ENCODE measurements around the gene FANCI. TPM values are rescaled to one million over a fixed set of nuclear protein-coding genes. Genes with fewer than 3 reads are reported as not detected.

Gene FANCI
- total RNA-seq, 3 donors from 2014 or later: 50.3 to 65.1 (median 52.6) TPM

DNA sequence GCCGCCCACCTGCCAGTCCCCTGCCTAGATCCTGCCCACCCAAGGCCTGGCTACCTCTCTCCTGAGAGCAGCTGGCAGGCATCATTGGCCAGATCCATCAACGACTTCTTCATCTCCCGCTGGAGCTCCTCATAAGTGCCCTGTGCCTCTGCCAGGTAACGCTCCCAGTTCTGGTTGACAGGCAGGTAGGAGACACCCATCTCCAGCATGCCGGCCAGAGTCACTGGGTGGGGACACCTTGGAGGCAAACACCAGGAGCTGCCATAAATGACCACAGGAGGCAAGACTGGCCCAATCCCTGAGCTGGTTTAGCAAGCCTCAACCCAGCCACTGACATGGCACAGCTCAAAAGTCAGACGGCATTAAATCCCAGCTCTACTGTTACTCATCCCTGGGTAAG is 83.3 kb downstream of the FANCI start:
- DNase-seq (no peak), ATAC-seq (no peak)
- Mint-ChIP-seq H3K4me3 (no peak overlapping the region), H3K36me3 (ENCODE audit: insufficient read depth) (peaks cover 59% of the 10 kb centered on the region), H3K4me1 (ENCODE audit: low read depth) (peaks cover 37% of the 10 kb centered on the region), H3K9me3 (no peaks in the 10 kb centered on the region), H3K27me3 (ENCODE audit: low read depth) (no peaks in the 10 kb centered on the region)

GRCh38 chr15:89328398-89329254 is 84.8 kb downstream of the FANCI start:
- Mint-ChIP-seq H3K4me3 (no peak overlapping the region), H3K4me1 (ENCODE audit: low read depth) (peaks cover 45% of the 10 kb centered on the region)

DNA sequence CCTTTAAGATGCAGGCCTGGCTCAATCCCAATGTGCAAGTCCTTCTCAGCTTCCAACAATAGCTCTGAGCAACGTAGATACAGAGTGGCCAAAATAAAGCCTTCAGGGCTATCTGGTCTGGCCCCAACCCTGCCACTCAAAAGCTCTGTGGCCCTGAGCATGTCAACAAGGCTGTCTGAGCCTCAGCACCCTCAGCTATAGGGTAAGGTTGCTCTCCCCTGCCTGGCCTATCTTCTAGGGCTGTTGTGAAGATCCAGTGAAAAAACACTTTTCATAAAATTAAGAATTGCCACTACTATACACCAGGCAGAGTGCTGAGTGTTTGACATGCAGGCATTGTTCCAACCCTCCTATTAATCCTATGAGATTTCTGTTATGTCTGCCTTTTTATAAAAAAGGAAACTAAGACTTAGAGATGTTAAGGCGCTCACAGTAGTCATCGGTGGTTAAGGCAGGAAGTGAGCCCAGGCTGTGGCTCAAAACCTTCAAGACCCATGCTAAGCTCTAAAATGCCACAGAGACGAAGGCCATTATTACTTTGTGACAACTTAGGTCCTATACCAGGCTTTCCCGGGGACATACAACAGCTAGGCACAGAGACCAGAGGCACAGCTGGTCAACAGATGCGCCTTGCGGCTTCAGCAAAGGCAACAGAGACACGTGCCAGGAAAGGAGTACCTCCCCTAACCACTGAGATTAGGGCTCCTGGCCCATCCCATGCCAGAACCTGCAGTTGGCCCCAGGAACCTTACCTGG is 85.7 kb downstream of the FANCI start:
- Mint-ChIP-seq H3K27me3 (ENCODE audit: low read depth) (no peaks in the 10 kb centered on the region), H3K4me3 (peak overlapping the region; percentile 79), H3K4me1 (ENCODE audit: low read depth) (peaks cover 46% of the 10 kb centered on the region), H3K36me3 (ENCODE audit: insufficient read depth) (peaks cover 51% of the 10 kb centered on the region), H3K9me3 (no peaks in the 10 kb centered on the region)
- peak; percentile 25 to 34 for ATAC-seq
- DNase-seq: no peak

More at GRCh38 chr15:89328398-89329254, 84.8 kb downstream of the FANCI start:
- Mint-ChIP-seq H3K36me3 (ENCODE audit: insufficient read depth) (peaks cover 55% of the 10 kb centered on the region), H3K27me3 (ENCODE audit: low read depth) (no peaks in the 10 kb centered on the region), H3K9me3 (no peaks in the 10 kb centered on the region)
- no peak for ATAC-seq
- no peak for DNase-seq

DNA sequence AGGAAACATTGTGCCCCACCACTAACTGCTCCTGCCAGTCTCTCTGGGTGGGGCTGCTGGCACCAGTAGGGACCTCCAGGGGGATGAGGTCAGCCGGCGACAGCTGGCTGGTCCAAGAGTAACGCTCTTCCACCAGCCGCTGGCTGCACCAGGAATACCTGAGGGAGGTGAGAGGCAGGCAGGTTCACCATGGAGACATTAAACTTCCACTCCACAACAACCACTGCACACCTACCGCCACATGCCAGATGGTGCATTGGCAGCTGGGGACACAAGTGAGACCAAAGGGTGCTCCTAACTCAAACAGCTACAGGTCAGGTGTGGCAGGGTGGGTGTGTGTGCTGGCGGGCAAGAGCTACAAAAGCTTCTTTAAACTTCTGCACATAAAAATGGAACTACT is 86.3 kb downstream of the FANCI start:
- ATAC-seq: no peak
- H3K4me3 Mint-ChIP-seq: peak overlapping the region; percentile 79
- peaks cover 50% of the 10 kb centered on the region for H3K4me1 Mint-ChIP-seq (ENCODE audit: low read depth)
- H3K36me3 Mint-ChIP-seq (ENCODE audit: insufficient read depth): peaks cover 47% of the 10 kb centered on the region
- DNase-seq: no peak
- peaks cover 4% of the 10 kb centered on the region for H3K27me3 Mint-ChIP-seq (ENCODE audit: low read depth)
- H3K9me3 Mint-ChIP-seq: no peaks in the 10 kb centered on the region

DNA sequence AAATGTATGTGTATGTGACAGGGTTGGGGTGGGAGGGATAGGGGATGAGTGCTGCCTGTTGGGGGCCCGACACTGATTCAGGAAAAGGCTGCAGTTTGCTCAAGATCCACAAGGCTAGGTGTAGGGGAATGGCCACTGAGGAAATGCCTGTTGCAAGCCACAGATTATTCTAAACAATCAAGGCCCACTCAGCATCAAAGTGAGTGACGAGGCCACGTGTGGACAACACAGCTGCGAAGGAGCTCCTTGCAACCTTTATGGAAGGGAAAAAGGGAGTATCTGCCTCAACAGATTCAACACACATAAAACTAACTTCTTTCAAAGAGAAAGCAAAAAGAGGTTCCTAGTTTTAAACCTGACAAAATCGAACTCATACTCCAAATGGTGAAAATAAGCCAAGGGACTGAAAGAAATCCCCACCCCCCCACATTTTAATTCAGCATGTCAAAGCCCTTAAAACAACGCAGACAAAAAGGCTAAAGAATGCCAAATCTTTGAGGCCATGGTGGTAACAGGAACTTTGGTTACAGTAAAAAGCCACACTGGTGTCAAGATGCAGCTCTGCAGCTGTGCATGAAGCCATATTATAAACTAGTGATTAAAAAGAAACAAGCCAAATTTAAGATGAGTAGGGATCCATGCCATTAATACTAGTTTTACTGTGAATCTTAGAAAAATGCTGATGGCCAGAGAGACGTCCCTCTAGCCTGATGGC is 87.3 kb downstream of the FANCI start:
- no peak for DNase-seq
- peak overlapping the region; percentile 79 for H3K4me3 Mint-ChIP-seq
- H3K27me3 Mint-ChIP-seq (ENCODE audit: low read depth): peaks cover 4% of the 10 kb centered on the region

DNA sequence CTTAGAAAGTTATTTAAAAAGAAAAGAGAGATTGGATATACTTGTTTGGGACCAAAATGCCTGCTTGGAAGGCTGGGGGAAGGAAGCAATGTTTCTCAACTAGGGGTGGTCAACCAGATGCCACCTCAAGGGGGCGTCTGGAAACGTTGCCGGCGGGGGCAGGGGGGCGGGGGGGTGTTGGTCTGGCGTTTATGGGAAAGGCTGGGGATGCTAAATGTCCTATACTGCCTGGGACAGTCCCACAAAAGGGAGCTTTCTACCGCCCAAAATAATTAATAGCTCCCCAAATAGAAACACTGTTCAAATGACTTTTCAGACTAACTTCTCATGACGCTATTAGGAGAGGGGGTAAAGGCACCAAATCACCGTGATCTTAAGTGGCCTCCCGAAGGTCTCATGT is 88.7 kb downstream of the FANCI start:
- DNase-seq: no peak
- no peak for ATAC-seq
- peak overlapping the region; percentile 79 for H3K4me3 Mint-ChIP-seq
- H3K4me1 Mint-ChIP-seq (ENCODE audit: low read depth): peaks cover 56% of the 10 kb centered on the region
- peaks cover 37% of the 10 kb centered on the region for H3K36me3 Mint-ChIP-seq (ENCODE audit: insufficient read depth)
- H3K27me3 Mint-ChIP-seq (ENCODE audit: low read depth): peaks cover 4% of the 10 kb centered on the region
- no peaks in the 10 kb centered on the region for H3K9me3 Mint-ChIP-seq

More for the DNA sequence above, 87.3 kb downstream of the FANCI start:
- H3K4me1 Mint-ChIP-seq (ENCODE audit: low read depth): peaks cover 56% of the 10 kb centered on the region
- peaks cover 46% of the 10 kb centered on the region for H3K36me3 Mint-ChIP-seq (ENCODE audit: insufficient read depth)
- H3K9me3 Mint-ChIP-seq: no peaks in the 10 kb centered on the region
- no peak for ATAC-seq

DNA sequence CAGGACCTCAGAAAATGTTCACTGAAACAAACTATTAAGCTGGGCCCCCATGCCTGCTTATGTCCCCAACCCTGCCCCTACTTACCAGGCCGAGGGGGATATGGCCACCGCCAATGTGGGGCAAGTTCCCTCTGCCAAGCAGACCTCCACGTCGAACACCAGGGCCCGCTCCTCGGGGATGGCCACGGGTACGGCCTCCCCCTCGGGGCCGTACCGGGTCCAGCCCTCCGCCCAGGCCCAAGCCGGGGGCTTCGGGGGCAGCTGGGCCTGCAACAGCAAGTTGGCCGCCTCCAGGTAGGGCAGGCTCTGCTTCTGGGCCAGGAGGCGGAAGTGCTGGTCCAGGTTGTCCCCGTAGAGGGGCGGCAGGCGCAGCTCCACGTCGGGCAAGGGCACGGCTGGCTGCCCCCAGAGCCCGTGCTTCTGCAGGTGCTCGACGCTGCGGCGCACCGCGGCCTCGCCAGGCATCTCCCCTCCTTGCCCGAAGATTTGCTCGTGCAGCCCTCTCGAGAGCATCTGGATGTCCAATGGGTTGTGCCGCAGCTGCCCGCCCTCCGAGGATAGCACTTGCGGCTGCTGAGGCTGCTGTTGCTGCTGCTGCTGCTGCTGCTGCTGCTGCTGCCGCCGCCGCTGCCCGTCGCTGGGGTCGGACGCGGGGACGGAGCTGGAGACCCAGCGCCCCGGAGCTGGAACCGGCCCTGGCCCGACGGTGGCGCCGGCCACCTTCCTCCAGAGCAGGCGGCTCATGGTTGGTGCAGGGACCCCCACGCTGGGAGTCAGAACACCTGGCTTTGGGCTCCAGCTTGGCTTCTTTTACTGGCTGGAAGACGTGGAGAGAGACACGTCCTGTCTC is 89.5 kb downstream of the FANCI start:
- Mint-ChIP-seq H3K36me3 (ENCODE audit: insufficient read depth) (peaks cover 31% of the 10 kb centered on the region), H3K27me3 (ENCODE audit: low read depth) (peaks cover 4% of the 10 kb centered on the region)

DNA sequence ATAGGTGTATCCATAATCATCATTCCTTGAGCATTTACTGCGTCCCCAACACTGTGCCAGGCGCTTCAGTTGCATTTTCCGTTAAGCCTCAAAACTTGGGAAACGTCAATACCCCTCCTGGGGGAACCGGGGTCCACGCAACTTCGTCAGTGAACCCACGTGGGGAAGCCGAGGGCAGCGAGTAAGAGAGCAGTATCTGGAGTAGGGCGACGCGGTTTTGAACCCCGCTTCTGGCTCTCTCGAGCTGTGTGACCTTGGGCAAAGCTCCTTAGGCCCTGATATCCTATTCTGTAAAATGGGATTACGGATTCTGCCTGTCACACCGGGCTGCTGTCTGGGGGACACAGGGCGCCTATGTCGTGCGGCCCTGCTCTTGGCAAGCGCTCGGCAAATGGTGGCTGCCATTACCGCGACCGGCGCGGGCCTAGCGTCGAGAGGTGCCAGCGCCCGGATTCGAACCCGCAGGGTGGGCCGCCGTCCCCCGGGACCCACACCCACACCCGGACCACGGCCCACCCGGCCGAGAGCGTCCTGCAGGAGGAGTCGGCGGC is 90.3 kb downstream of the FANCI start:
- H3K36me3 Mint-ChIP-seq (ENCODE audit: insufficient read depth): peaks cover 30% of the 10 kb centered on the region
- peaks cover 54% of the 10 kb centered on the region for H3K4me1 Mint-ChIP-seq (ENCODE audit: low read depth)
- DNase-seq: no peak
- H3K4me3 Mint-ChIP-seq: peak overlapping the region; percentile 82
- H3K27me3 Mint-ChIP-seq (ENCODE audit: low read depth): peaks cover 4% of the 10 kb centered on the region
- peak in 1 of 2 donors; percentile 32 for ATAC-seq
- no peaks in the 10 kb centered on the region for H3K9me3 Mint-ChIP-seq

More for the DNA sequence above, 89.5 kb downstream of the FANCI start:
- Mint-ChIP-seq H3K4me3 (peak overlapping the region; percentile 82), H3K4me1 (ENCODE audit: low read depth) (peaks cover 56% of the 10 kb centered on the region), H3K9me3 (no peaks in the 10 kb centered on the region)
- DNase-seq (no peak), ATAC-seq (no peak)

DNA sequence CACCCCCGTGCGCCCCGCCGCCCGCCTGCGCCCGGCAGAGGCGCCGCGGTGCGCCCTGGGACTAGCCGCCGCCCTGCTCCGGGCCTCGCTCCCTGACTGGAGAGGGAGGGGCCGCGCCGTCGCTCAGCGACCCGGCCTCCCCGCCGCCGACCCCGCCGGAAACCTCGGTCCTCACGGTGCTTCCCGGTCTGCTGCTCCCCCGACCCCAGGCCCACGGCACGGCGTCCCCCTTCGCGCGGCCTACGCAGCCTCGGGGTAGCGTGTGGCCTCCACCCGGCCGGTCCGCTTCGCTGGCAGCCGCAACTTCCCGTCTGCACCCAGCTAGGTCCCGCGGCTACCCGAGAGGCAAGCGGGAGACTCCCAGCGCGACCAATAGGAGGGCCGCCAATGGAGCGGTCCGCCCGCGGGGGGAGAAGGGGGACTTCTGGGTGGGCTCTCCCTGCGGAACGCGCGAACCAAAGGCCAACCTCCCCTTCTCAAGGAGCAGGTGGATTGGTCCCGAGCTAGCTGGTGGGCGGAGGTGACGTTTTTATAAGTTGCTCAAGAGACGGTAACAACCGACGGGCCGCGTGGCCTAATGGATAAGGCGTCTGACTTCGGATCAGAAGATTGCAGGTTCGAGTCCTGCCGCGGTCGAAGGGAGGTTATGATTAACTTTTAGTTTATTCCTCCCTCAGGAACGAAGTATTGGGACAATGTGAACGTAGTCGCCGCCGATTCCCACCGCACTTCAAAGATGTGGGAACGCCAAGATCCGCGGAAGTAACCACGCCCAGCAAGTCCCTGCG is 90.9 kb downstream of the FANCI start, which contains the start of gene POLG:
Gene POLG, minus strand, starts transcription at position 315 of the 788 bp plus-strand sequence. CDS start 1,070 bp downstream, outside the sequence.
- peaks cover 4% of the 10 kb centered on the region for H3K27me3 Mint-ChIP-seq (ENCODE audit: low read depth)

DNA sequence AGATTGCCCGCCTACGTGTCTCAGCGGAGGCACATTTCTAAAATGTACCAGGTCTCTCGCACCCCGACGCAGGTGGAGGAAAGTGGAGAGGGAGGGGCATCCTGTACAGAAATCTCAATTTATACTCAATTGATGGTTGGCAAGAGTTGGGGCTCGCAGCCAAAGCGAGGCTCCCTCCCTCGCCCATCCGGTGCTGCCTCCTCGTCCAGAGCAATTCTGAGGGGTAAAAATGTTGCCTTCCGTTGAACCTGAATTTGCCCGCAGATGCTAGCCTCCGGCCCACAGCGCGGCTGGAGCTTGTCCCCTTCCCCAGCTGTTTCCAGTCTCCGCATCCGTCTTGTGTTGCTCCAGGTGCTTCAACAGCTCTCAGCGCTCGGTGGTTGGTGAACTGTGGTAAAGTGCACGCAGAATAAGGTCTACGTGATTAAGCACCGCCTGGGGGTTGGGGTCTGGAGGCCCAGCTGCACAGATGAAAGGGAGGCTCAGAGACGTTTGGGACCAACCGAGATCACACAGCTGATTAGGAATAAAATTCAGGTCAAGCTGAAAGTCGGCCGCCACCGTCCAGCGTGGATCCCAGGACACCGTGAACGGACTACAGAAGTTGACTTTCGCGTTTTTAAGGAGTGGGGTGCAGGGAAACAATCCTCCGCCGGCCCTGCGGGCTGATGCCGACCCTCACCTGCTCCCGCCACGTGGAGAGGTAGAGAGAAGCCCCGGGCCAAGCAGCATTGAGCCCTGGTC is 91.7 kb downstream of the FANCI start:
- Mint-ChIP-seq H3K4me1 (ENCODE audit: low read depth) (peaks cover 39% of the 10 kb centered on the region), H3K27me3 (ENCODE audit: low read depth) (peaks cover 4% of the 10 kb centered on the region), H3K36me3 (ENCODE audit: insufficient read depth) (peaks cover 20% of the 10 kb centered on the region), H3K9me3 (no peaks in the 10 kb centered on the region), H3K4me3 (peak overlapping the region; percentile 82)
- ATAC-seq: peak; percentile 16 to 17
- no peak for DNase-seq

More for the DNA sequence above, 90.9 kb downstream of the FANCI start, which contains the start of gene POLG:
- peaks cover 26% of the 10 kb centered on the region for H3K36me3 Mint-ChIP-seq (ENCODE audit: insufficient read depth)
- ATAC-seq: peak; percentile 92 to 93
- peak; percentile 99 for DNase-seq
- H3K4me3 Mint-ChIP-seq: peak within 1 kb of the TSS; percentile 82
- peaks cover 47% of the 10 kb centered on the region for H3K4me1 Mint-ChIP-seq (ENCODE audit: low read depth)
- no peaks in the 10 kb centered on the region for H3K9me3 Mint-ChIP-seq

GRCh38 chr15:89338036-89338435 is 94.3 kb downstream of the FANCI start:
- no peak for ATAC-seq
- Mint-ChIP-seq H3K9me3 (no peaks in the 10 kb centered on the region), H3K27me3 (ENCODE audit: low read depth) (peaks cover 4% of the 10 kb centered on the region), H3K36me3 (ENCODE audit: insufficient read depth) (no peaks in the 10 kb centered on the region), H3K4me1 (ENCODE audit: low read depth) (peaks cover 15% of the 10 kb centered on the region), H3K4me3 (no peak overlapping the region)
- DNase-seq: no peak

- DNase-seq (no peak), ATAC-seq (no peak)
- Mint-ChIP-seq H3K4me3 (no peak overlapping the region), H3K4me1 (ENCODE audit: low read depth) (peaks cover 3% of the 10 kb centered on the region), H3K36me3 (ENCODE audit: insufficient read depth) (no peaks in the 10 kb centered on the region), H3K27me3 (ENCODE audit: low read depth) (peaks cover 4% of the 10 kb centered on the region), H3K9me3 (no peaks in the 10 kb centered on the region)
These were observed 96.8 kb downstream of the FANCI start for GRCh38 chr15:89340573-89340972.
